GM18526 (cell line): ENCODE measurements around the gene GYS1.

Experiments
- POLR2A ChIP-seq: IDR thresholded peaks from 3 replicates; pipeline ENCODE4 v1.6.1; 2011; ENCODE audit not compliant: insufficient read length; ENCODE audit errors: extremely low read depth

The GYS1 gene

GRCh38 chr19:48989701-48990291 lies 3.3 kb downstream of the GYS1 start:
- TF ChIP-seq POLR2A: no peak

DNA sequence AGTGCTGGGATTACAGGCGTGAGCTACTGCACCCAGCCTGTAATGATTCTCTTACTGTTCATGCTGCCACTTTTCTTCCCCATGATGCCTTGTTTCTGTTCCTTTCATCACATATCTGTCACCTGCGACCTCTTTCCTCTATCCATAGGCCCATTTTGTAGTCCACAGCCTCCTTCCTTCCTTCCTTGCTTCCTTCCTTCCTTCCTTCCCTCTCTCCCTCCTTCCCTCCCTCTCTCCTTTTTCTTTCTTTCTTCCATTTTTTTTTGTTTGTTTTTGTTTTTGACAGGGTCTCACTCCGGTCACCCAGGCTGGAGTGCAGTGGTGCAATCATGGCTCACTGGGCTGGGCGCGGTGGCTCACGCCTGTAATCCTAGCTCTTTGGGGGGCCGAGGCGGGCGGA lies 4.2 kb downstream of the GYS1 start:
- TF ChIP-seq POLR2A: no peak

DNA sequence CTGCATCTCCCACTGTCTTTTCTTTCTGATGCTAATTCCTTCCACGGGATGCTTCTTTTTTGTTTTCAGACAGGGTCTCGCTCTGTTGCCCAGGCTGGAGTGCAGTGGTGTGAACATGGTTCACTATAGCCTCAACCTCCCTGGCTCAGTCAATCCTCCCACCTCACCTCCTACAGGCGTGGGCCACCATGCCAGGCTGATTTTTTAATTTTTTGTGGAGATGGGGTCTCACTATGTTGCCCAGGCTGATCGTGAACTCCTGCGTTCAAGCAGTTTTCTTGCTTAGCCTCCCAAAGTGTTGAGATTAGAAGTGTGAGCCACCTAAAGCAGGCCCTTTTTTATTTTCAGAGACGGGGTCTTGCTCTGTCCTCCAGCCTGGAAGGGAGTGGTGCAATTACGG lies 4.8 kb downstream of the GYS1 start:
- TF ChIP-seq POLR2A: no peak

GRCh38 chr19:48987323-48987722 lies 5.8 kb downstream of the GYS1 start:
- TF ChIP-seq POLR2A: no peak

GRCh38 chr19:48986211-48986610 lies 6.9 kb downstream of the GYS1 start:
- TF ChIP-seq POLR2A: no peak

DNA sequence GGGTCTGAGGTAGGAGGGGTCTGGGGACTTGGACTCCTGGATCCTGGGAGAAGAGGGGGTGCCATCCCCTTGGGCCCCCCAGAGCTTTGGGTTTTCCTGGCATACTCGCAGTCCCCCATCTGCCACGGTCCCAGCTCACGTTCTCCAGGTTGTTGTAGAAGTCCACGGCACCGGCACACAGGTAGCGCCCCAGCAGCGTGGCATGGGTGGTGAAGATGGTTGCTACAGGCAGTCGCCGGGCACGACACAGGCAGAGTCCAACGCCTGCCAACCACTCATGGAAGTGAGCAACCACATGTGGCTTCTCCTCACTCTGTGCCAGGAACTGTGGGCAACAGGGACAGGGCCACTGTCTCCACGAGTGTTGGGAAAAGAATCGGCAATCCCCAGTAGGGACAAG lies 7.4 kb downstream of the GYS1 start:
- TF ChIP-seq POLR2A: no peak

GRCh38 chr19:48982280-48982679 lies 10.8 kb downstream of the GYS1 start:
- TF ChIP-seq POLR2A: no peak

- no peak for TF ChIP-seq POLR2A
These were observed 16.0 kb downstream of the GYS1 start for GRCh38 chr19:48977061-48977460.

GRCh38 chr19:48975947-48976847 lies 16.9 kb downstream of the GYS1 start:
- no peak for TF ChIP-seq POLR2A

GRCh38 chr19:48970923-48971395 lies 22.1 kb downstream of the GYS1 start:
- TF ChIP-seq POLR2A: no peak

- TF ChIP-seq POLR2A: no peak
These were observed 22.9 kb downstream of the GYS1 start for GRCh38 chr19:48970139-48970766.

- TF ChIP-seq POLR2A: no peak
These were observed 23.6 kb downstream of the GYS1 start for GRCh38 chr19:48969276-48970138.

DNA sequence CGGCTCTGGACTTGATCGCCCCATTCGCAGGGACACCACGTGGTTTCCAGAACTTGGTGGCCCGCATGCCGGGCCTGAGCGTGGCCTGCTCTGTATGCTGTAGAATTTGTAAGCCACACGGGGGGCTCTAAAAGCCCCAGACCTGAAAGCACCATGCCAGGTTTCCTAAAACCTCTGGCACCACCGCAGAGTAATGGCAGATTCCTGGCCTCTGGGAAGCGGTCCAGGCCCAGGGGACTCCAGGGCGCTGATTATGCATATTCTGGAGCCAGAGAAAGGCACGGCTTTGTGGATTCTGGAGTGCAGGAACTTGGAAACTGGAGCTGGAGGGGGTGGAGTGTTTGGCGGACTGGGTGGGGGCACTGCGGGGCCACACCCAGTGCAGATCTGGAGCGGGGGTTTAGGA lies 24.3 kb downstream of the GYS1 start:
- TF ChIP-seq POLR2A: no peak

DNA sequence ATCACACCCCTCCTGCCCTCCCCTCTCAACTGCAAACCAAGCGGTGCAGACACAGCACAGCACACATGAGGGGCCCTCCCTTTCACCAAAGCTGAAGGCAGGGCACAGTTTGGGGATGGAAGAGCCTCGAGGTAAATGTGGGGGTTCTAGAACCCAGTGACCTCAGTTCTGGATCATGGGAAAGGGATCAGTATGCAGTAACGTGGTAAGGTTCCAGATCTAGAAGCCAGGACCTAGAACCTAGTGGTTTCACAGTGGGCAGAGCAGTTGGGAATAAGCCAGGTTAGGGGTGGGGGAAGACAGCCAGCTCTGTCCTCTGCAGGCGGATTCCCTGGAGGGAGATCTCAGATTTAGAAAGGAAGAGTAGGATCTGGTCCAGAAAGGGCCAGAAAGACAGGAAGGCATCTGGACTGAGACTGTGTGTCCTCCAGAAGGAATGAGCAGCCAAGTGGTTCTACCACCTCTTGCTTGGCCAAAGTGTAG lies 24.9 kb downstream of the GYS1 start:
- no peak for TF ChIP-seq POLR2A
